Hippocampal formation (tissue), 2 donors: ENCODE measurements around the gene MDP1.
"Not testable (repeated sequence)": the region's sequence is repeated elsewhere in the genome, so short reads cannot be mapped to it uniquely, and the experiment has no call there.

ENCODE experiments used
- DNase-seq, 2 donors: peaks; one replicate each; lab custom pipeline; 2025; lab: John Stamatoyannopoulos, UW

MDP1 gene

GRCh38 chr14:24250354-24250753, 34.5 kb upstream of the MDP1 start:
- DNase-seq = no peak

GRCh38 chr14:24249230-24250021, 33.6 kb upstream of the MDP1 start:
- DNase-seq = no peak

GRCh38 chr14:24247422-24247821, 31.6 kb upstream of the MDP1 start:
- no peak for DNase-seq

- DNase-seq = no peak
These were observed 30.9 kb upstream of the MDP1 start for GRCh38 chr14:24246765-24247212.

- not testable (repeated sequence) for DNase-seq
These were observed 29.5 kb upstream of the MDP1 start for GRCh38 chr14:24245350-24245749.

- DNase-seq = no peak
These were observed 27.5 kb upstream of the MDP1 start for GRCh38 chr14:24243336-24243836.

GRCh38 chr14:24241829-24242443, 26.1 kb upstream of the MDP1 start:
- peak; percentile 97 to 99 for DNase-seq

- no peak for DNase-seq
These were observed 24.4 kb upstream of the MDP1 start for GRCh38 chr14:24240110-24240918.

GRCh38 chr14:24238527-24239037, 22.7 kb upstream of the MDP1 start:
- DNase-seq = no peak

- DNase-seq = no peak
These were observed 22.3 kb upstream of the MDP1 start for GRCh38 chr14:24238123-24238522.

GRCh38 chr14:24237463-24237955, 21.6 kb upstream of the MDP1 start:
- DNase-seq = no peak

- DNase-seq = no peak
These were observed 21.0 kb upstream of the MDP1 start for GRCh38 chr14:24236689-24237462.

GRCh38 chr14:24235804-24236688, 20.2 kb upstream of the MDP1 start:
- DNase-seq = no peak

GRCh38 chr14:24234095-24235005, 18.5 kb upstream of the MDP1 start:
- DNase-seq = no peak

GRCh38 chr14:24233538-24233866, 17.6 kb upstream of the MDP1 start:
- no peak for DNase-seq

- peak; percentile 80 to 88 for DNase-seq
These were observed 17.0 kb upstream of the MDP1 start, which contains the start of gene GMPR2 for GRCh38 chr14:24232645-24233537. TSS of gene GMPR2 (plus strand) at chr14:24232929. CDS start at chr14:24233254, 325 bp downstream.

- DNase-seq = peak; percentile 95 to 97
These were observed 16.3 kb upstream of the MDP1 start, which contains the start of gene NEDD8 for GRCh38 chr14:24232121-24232644. TSS of gene NEDD8 (minus strand) at chr14:24232367. CDS start at chr14:24232267, 100 bp downstream.
